Stimulated activated CD4-positive, alpha-beta T cell treated with anti-CD3 and anti-CD28 coated beads, Interleukin-1b, Interleukin-23, amount 100 ng/mL, for 1 hour (primary cell): Measurements from ENCODE around the gene ZNF778.
A peak's percentile ranks its signal among the peaks of the same experiment; 100 is the strongest.

ENCODE experiments used
- DNase-seq, 2 donors: peaks; one replicate each; pipeline ENCODE4 v3.0.0-alpha.2; 2020; ENCODE audit warnings: low read depth in 2 of 2

The ZNF778 gene

DNA sequence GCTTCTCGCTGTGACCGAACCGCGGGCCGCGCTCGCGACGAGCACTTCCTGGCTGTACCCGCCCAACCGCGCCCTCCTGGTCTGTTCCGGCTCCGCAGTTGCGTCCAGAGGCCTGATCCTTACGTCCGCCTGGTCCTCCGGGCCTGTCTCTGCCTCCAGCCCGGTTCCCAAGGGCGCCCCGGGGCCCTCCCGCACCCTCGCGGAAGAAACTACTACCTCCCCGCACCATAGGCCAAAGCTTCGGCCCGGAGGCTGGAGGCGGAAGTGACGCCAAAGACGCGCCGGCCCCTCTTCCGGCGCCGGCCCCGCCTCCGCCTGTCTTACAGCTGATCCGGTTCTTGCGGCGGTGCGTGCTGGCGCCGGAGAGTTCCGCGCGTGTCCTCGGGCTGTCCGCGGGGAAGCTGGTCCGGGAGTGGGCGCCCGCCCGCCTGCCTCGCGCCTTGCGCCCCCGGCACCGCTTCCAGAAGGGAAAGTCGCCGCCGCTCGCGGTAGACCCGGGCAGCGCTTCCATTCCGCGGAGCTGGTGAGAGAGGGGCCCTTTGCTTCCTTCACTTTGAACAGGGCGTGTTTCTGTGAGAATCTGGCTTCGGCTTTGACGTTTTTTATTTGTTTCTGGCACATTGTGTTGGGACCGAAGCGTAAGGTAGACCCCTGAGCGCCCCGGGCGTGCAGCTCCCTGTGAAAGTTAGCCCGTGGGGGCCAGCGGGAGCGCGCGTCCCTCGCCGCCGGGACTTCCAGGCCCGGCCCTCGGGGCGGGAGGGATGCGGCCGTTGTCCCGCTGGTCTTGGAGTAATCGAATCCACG lies at the start of gene ZNF778:
Gene ZNF778, plus strand, starts transcription at position 316 of the 804 bp plus-strand sequence. CDS start 3,425 bp downstream, outside the sequence.
- DNase-seq, result peak; percentile 49 to 52

DNA sequence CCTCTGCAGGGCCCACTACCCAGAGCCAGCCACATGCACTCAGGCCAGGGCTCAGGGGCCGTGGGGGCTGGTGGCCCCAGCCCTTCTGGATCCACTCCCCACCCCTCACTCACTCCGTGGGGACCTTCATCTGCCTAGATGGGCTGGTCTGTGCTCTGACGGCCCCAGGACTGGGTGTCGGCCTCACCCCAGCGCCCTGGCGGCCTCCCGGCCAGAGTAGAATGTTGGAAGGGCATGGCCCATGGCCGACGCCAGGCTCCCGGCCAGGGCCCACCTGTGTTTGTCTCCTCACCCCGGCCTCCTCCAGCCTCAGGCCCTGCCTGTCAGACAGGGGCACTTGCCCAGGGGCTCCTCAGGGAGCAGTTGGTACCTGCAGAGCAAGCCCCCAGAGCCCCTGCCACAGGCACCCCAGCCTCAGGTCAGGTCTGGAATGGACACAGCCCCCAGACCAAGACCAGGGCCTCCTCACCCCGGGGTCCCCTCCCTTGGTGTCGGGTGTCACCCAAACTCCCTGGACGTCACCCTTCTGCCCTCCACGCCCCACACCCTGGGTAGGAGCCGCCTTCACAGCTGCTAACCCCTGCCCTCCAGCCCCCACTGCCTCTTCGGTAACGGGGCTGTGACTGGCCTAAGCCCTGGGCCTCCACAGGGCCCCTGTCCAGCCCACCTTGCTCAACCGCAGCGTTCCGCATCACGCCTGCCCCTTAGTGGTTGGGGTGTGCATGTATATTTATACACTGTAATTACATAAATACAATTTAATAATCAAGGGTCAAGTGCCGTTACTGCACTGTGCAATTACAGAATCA lies 48.9 kb upstream of the ZNF778 start:
- DNase-seq, result no peak

DNA sequence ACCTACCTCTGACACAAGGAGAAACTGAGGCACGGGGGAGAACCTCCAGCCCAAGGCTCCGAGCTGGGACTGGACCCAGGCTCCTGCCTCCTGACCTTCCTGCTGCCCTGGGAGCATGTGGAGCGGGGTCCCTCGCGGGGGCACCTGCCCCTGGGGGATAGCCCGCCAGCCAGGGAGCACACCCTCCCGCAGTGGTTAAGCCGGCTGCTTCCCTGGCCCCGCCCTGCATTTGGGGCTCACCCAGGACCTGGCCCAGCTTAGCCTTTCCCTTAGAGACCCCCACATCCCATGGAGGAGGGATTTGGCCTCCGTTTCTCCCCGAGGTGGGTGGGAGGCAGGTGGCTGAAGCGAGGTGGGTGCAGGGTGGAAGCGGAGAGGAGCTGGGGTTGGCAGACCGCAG lies 47.7 kb upstream of the ZNF778 start:
- DNase-seq, result no peak

DNA sequence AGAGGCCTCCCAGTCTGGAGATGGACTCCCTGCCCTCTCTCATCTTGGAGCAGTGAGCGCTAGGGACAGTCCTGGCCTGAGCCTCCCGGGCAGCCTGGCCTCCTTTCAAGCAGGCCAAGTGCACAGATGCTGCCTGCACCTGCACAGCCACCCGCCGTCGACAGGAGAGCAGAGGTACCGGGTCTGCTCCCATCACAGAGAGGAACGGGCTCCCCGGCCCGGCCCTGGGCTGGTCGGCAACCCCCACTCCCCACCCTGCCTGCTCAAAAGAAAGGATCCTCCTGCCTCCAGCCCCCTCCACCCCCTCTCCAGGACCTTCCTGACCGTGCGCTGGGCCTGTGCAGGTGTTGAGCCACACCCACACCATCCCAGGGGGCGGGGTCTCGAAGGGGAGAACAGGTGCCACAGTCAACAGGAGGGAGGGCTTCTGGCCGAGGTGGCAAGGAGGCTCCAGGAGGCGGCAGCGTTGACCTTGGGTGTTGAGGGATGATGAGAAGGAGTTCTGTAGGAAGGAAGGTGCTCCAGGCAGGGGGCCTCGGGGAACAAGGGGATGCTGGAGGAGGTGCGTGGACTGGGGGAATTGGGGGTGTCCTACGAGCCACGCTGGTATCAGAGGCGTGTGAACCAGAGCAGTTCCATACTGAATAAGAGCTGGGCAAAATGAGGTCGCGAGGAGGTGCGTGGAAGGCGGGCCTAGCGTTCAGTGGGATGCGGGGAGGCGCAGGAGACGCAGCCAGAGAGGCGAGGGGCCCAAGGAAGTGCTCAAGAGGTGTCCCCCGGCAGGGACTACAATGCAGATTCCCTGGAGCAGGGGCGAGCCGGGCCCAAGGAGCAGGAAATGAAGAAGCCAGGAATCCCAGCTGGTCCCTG lies 46.9 kb upstream of the ZNF778 start:
- DNase-seq, result no peak

DNA sequence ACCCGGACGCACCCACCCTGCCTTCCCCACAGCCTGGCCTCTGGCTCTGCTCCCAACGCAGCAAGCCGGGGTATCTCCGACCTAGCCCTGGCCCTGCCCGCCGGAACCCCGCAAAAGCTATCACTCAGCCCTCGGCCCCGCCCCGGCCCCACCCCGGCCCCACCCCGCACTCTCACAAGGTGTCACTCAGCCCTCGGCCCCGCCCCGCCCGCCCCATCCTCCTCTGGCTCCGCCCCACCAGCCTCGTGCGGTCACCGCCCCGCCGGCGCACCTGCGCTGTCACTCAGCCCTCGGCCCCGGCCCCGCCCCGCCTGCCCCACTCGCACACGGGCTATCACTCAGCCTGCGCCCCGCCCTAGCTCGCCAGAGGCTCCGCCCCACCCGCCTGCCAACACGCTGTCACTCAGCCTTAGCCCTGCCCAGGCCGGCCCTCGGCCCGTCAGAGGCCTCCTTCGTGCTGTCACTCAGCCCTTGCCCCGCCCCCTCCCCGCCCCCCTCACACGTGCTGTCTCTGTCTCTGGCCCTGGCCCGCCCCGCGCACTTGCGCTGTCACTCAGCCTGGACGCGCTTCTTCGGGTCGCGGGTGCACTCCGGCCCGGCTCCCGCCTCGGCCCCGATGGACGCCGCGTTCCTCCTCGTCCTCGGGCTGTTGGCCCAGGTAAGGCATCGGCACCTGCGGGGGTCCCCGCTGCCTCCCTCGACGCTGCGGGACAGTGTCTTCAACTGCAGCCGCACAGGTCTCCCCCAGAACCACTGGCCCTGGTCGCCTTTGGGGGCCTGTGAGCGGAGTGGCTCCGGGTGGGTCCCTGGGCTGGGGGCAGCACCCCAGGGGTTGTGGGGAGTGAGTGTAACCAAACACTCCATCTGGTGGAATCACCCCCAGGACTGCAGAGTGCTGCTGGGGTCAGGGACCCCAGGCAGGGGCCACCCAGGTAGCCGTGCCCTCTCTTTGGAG lies 46.0 kb upstream of the ZNF778 start, which contains the start of gene CDH15:
Gene CDH15, plus strand, starts transcription at position 533 of the 955 bp plus-strand sequence. Its CDS starts 84 bp downstream, at position 617.
- DNase-seq, result peak; percentile 90 to 95

DNA sequence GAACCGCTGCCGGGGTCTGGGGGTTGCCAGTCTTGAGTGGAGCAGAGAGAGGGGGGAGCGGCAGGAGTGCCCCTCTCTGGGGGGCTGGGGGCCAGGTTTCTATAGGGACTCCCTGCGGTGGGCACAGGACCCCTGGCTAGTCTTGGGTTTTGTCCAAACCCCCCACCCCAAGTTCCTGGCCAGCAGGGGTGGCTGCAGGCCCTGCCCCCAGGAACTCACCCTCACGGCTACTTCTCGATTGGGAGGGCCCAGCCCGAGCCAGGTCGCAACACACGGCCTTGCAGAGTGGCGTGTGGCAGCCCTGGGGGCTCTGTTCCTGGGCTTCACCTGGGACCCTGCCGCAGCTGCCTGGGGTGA lies 45.4 kb upstream of the ZNF778 start:
- no peak for DNase-seq

DNA sequence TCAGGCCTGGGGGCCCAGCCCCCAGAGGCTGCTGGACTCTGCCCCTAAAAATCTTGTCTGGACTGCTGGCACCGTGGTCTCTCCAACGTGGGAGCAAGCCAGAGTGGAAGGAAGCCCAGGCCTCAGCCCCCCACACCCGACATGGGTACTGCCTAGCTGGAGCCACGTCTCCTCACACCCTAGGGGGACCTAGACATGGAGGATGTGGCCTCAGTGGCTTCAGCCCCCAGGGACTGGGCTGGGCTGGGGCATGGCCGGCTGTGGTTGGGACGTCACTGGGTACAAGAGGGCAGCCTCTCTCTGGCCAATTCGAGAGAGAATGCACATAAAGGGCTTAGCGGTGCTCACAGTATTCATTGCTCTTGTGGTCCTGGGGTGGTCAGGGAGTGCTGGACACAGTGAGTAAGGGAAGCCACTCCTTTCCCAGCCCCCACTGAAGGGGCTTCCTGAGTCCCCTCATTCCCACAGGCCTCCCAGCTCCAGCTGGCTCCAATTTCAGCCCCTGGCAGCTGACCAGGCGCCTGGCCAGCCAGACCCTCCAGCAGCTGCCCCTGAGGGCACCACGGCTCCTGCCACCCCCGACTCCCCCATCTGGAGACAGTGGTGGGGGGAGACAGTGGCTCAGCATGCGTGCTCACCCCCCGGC lies 44.9 kb upstream of the ZNF778 start:
- DNase-seq, result no peak

DNA sequence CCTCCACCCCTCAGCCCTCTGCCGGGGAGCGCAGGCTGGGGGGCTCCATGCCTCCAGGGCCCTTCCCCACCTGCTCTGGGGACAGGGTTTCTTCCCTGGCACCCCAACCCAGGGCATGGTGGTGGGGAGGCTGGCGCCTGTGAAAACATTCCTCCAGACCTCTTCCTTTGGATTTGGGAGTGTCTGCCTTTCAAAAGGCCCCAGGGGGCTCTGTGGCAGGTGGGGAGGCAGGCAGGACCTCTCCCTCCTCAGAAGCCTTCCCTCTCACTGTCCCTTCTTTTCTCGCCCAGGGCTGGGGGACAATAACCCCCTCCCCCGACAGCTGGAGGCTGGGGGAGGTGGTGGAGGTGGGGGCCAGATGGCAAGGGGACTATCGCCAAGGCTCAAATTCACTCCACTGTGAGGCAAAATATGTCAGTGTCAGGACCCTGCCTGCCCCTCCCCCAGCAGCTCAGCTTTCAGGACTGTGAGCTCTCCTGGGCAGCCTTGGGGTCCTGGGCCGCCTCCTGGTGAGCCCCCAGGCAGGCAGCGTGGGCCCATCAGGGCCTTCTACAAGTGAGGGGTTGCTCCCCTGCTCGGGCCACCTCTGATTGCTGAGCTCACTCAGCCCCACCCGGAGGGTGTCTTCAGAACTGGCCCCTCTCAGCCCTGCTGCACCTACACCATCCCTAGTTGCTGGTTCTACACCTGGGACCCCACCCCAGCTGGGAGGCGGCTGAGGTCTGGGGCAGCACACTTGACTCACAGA lies 44.2 kb upstream of the ZNF778 start:
- DNase-seq, result no peak

DNA sequence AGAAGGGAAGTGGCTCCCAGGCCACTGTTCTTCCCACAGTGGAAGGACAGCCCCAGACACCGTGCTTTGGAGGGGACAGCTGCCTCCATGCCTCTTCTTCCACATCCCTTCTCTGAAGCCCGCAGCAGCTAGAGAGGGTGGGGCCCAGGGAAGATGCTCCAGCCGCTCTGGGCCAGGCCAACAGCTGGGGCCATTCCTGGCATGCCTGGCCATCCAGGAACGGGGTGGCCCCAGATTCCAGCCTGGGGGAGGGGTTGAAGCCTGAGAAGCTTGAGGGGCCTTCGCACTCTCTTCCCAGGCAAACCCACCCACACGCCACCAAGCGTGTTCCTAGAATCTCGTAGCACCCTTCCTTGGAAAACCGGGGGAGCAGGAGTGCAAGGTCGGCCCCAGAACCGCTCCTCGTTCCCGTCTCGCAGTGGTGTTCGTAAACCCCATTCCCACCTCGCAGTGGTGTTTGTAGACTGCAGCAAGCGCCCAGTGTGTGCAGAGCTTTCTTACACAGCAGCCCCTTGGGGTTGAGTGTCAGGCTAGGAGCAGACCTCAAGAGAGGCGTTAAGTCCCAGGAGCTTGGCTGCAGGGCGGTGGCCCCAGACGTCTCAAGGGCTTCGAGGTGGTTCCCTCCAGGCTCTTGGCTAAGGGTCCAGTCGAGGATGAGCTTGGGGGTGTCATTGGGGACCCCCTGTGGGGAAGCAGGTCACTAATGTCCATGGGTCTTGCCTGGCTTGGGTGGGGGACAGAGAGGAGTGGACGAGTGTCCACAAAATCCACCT lies 43.3 kb upstream of the ZNF778 start:
- no peak for DNase-seq

DNA sequence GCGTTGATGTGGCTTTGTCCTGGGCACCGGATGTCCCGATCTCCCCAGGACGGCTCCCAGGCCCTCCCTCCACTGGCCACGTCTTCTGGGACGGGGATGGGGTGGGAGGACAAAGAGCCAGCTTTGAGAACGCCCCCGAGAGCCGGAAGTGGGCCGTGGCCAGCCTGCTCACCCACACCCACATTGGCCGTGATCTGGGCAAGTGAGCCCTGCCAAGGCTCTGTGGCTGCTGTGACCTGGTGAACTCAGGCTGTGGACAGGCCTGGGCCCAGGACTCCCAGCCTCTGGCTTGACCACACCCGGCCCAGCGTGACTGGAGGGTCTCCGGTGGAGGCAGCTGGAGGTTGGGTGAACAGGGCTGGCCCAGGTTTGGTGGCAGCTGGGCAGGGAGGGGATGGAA lies 42.6 kb upstream of the ZNF778 start:
- no peak for DNase-seq

DNA sequence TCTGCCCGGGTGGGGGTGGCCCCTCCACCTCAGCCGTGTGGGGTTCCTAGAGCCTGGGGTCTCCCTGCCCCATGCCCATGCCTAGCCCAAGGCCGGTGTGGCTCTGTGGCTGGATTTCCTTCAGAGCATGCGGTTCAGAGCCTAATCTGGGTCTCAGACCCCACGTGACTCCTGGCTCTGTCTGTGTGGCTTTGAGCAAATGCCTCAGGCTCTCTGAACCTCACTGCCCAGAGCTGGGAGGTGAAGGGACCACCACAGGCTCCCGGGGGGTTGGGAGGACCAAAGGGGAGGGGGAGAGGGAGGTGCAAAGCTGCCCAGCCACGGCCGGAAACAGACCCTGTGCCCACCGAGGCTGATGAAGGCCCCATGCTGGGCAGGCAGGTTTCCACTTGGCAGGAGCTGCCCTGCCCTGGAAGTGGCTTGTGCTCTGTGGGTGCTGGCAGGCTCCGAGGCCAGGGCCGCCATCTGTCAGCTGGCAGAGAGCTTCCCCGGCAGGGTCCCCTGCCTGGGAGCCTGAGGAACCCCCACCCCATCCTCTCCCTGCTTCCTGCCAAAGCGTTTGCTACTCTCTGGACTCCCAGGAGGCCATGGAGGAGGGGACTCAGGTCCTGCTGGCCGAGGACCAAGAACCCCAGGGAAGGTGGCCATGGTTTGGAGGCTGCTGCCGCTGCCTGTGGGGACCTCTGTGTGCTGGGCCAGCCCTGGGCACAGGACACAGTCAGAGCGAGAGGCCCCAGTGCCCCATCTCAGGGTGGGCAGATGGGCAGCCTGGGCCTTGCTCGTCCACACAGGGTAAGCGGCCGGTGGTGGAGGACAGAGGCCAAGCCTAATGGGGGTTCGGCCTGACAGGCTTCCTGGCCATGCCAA lies 42.0 kb upstream of the ZNF778 start:
- DNase-seq, result no peak

DNA sequence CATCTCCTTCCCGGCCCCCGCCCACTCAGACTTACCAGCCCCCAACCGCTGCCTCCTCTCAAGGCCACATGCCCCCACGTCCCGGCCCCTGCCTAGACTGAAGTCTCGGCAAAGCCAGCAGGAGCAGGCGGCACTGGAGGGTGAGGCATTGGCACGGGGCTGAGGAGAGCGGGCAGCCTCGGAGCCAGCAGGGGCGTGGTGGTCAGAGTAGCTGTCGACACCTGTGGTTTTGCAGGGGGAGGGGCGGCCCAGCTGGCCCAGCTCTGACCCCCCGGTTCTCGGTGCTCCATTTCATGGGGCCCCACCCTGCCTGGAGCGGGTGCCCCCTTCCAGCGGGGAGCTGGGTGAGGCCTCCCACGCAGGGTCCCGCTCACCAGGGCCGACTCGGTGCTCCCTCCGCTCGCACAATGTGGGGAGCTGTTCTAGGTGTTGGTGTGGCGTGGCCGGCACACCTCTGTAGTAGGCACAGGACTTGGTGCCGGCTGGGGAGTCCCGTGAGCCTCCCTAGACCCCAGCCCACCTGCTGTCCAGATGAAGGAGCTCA lies 41.3 kb upstream of the ZNF778 start:
- DNase-seq, result no peak

DNA sequence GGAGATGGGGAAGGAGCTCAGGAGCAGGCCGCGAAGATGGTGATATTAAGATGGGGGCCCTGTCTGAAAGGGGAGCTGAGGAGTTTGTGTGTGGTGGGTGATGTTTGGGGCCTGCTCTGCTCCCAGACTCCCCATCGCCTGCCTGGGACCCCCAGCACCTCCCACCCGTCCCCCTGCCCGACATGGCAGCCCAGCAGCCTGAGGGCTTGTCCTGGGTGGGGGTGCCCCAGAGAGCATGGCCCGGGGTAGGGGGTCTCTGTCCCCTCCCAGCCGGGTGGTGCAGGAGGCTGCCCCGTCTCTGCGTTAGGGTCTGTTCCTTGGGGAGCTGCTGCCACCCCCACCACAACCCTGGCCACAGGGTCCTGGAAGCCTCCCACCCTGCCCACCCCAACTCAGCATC lies 40.8 kb upstream of the ZNF778 start:
- no peak for DNase-seq

DNA sequence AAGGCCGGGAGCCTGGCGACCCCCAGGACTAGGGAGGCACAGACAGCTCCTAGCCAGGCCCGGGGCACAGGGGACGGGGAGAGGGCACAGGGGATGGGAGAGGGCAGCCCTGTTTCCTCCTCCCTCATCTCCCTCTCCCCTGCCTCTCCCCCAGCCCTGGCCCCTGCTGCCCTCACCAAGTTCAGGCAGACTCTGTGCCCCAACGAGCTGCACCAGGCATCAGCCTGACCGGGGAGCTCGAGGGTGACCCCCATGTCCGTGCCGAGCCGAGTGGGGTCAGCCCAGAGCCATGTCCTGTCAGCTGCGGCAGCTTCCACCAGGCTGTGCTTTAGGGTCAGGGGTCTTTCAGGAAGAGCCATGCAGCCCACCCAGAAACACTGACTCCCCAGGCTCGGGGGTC lies 40.0 kb upstream of the ZNF778 start:
- no peak for DNase-seq

DNA sequence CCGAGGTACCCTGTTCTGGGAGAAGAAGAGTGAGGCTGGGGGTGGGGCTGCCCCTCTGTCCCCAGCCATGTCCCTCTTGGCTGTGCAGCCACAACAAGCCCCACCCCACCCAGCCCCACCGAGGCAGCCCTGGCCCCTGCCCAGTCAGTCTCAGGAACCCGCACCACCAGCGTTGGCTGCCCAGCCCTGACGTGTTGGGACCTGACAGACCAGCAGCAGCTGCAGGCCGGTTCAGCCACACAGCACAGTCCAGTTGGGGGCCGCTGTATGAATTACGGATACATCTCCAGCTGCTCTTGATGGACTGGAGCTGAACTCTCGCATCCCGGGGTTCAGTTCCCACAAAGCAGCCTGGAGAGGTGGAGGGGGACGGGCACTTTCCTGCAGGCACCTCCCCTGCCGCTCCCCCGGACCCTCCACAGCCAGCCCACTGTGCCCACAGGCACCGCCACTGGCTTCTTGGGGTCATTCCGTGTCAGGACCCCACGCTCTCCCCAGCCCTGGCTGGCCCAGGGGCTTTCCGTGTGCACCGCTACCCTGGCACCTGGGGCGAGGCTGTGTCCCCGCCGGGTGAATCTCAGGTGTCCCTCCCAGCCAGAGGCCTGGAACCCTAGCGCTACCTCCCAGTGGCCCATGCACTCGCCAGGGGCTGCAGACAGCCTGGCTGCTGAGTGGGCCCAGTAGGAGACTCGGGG lies 38.9 kb upstream of the ZNF778 start:
- DNase-seq, result no peak

DNA sequence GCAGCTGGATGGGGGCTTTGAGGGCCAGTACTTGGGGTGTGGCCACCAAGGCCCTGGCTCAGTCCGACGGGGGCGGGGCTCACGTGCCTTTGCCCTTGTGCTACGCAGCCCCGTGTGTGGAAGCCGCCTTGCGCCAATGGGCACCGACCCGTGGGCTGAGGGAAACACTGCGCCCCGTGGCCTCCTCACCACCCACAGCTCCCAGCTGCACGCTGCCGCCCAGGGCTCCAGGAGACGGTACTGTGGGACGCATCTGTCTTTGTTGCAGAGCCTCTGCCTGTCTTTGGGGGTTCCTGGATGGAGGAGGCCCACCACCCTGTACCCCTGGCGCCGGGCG lies 38.4 kb upstream of the ZNF778 start:
- DNase-seq, result no peak

DNA sequence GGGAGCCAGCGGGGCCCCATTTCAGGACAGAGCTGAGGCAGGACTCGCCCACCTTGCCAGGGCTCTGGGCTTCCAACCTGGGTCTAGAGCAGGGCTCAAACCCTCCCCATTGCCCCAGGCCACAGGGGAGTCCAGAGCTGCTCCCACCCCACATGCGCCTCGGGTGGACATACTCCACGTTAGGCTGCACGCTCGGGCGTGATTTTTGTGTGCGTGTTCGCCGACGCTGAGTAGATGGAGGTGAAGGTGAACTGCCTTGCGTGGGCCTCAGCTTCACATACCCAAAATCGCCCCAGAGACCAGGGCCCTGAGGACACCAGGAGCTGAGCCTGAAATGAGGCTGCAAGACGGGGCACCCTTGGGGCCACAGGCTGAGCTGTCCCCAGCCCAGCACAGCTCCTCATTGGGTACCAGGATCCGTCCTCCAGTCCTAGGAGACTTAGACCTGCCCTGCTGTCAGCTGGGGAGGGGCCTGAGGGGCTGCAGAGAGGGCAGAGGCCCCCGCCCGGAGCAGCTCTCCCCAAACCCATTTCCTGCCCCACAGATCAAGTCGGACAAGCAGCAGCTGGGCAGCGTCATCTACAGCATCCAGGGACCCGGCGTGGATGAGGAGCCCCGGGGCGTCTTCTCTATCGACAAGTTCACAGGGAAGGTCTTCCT lies 37.7 kb upstream of the ZNF778 start:
- DNase-seq, result no peak
